Left lung (tissue), 10 donors: ENCODE measurements around the gene FRMD5. TPM values are rescaled to one million over a fixed set of nuclear protein-coding genes. Genes with fewer than 3 reads are reported as not detected.
A peak's percentile ranks its signal among the peaks of the same experiment; 100 is the strongest.

ENCODE experiments used
- ATAC-seq: fragments of 200-7000 bp; cut with Tn5 transposase; one replicate; pipeline ENCODE4 v1.9.1; 2020; ENCODE audit warnings: moderate library complexity
- DNase-seq, 4 donors: peaks; one replicate each; pipeline ENCODE4 v3.0.0-alpha.2; 2013 to 2020
- H3K27ac ChIP-seq, 2 donors: fragments of 200-600 bp; sonication (generic) in 1 of 2; one replicate each; pipeline versions ENCODE4 v1.5.0 to v1.8.0; 2020 to 2021
- H3K27me3 ChIP-seq, 2 donors: fragments of 200-600 bp; sonication (generic) in 1 of 2; one replicate each; pipeline versions ENCODE4 v1.5.0 to v1.8.0; 2020 to 2021
- H3K36me3 ChIP-seq, 2 donors: fragments of 200-600 bp; sonication (generic) in 1 of 2; one replicate each; pipeline versions ENCODE4 v1.5.0 to v1.8.0; 2020 to 2021
- H3K4me1 ChIP-seq, 2 donors: fragments of 200-600 bp; one replicate each; pipeline ENCODE4 v1.8.0; 2021
- H3K4me3 ChIP-seq, 2 donors: fragments of 200-600 bp; sonication (generic) in 1 of 2; one replicate each; pipeline versions ENCODE4 v1.5.0 to v1.8.0; 2020 to 2021; ENCODE audit warnings: mild to moderate bottlenecking in 1 of 2
- H3K9me3 ChIP-seq, 2 donors: fragments of 200-600 bp; sonication (generic) in 1 of 2; one replicate each; pipeline versions ENCODE4 v1.5.0 to v1.8.0; 2020 to 2021
- CTCF ChIP-seq, 2 donors: fragments of 200-600 bp; sonication (generic) in 1 of 2; IDR thresholded peaks; one replicate each; pipeline versions ENCODE4 v1.5.0 to v1.8.0; 2021; ENCODE audit warnings: antibody characterized with exemption in 2 of 2
- intact Hi-C, 2 donors: fragments of 100-400 bp; cut with DNase I; formaldehyde crosslinking; loops; one replicate each; pipeline versions ENCODE4 v1.11.2 to v1.14.2; 2022
- polyA plus RNA-seq, 6 donors: library from polyadenylated mRNA; unstranded; fragments of 120-200 nt; gene quantifications; one replicate each; pipeline ENCODE4 v1.2.1, GENCODE V29; 2013; ENCODE audit not compliant: insufficient read length in 6 of 6
- total RNA-seq, 2 donors: library from RNA; stranded (reverse); fragmentation: NEBNext Ultra II Directional; extraction: Animal tissue kit (Norgen Biotek cat#: 25700); gene quantifications; one replicate each; pipeline ENCODE4 v1.2.1, GENCODE V29; 2021
- donor health status: DM: no; HTN: yes; CAD: no.
- donor health status: DM: no; HTN: no; CAD: no.

FRMD5 gene
- total and polyA plus RNA-seq, 8 donors, result 1.5 to 4.4 (median 2.3) TPM

GRCh38 chr15:43913026-43913780 lies 281.9 kb downstream of the FRMD5 start:
- Histone ChIP-seq H3K36me3 (no peaks in the 10 kb centered on the region), H3K4me1 (no peaks in the 10 kb centered on the region), H3K27me3 (no peaks in the 10 kb centered on the region), H3K27ac (no peak overlapping the region), H3K4me3 (no peak overlapping the region), H3K9me3 (no peaks in the 10 kb centered on the region)
- intact Hi-C loops, result no loop called here
- ATAC-seq (peak; percentile 82), DNase-seq (no peak)
- TF ChIP-seq CTCF (IDR thresholded peaks at IDR 0.05), result no peak

- Histone ChIP-seq H3K27me3 (no peaks in the 10 kb centered on the region), H3K36me3 (no peaks in the 10 kb centered on the region), H3K27ac (no peak overlapping the region), H3K4me1 (no peaks in the 10 kb centered on the region), H3K4me3 (no peak overlapping the region), H3K9me3 (no peaks in the 10 kb centered on the region)
- intact Hi-C loops, result no loop called here
- DNase-seq, result no peak
- no peak for TF ChIP-seq CTCF (IDR thresholded peaks at IDR 0.05)
- ATAC-seq, result no peak
Measured at GRCh38 chr15:43912208-43912607, 282.9 kb downstream of the FRMD5 start.

GRCh38 chr15:43911235-43911781 lies 283.8 kb downstream of the FRMD5 start:
- H3K27ac ChIP-seq, result no peak overlapping the region
- no peak overlapping the region for H3K4me3 ChIP-seq
- no peak for TF ChIP-seq CTCF (IDR thresholded peaks at IDR 0.05)

GRCh38 chr15:43908516-43909050 lies 286.5 kb downstream of the FRMD5 start:
- no peak for TF ChIP-seq CTCF (IDR thresholded peaks at IDR 0.05)
- H3K27me3 ChIP-seq, result no peaks in the 10 kb centered on the region
- DNase-seq, result no peak
- H3K4me1 ChIP-seq, result no peaks in the 10 kb centered on the region
- no peaks in the 10 kb centered on the region for H3K9me3 ChIP-seq
- no peak for ATAC-seq
- H3K27ac ChIP-seq, result no peak overlapping the region
- H3K36me3 ChIP-seq, result no peaks in the 10 kb centered on the region
- no peak overlapping the region for H3K4me3 ChIP-seq
- intact Hi-C loops, result loop anchor here in 1 of 2 donors (10.0 kb wide), 1 partner anchor 156 kb away; no protein-coding TSS in a partner anchor

More at GRCh38 chr15:43911235-43911781, 283.8 kb downstream of the FRMD5 start:
- Histone ChIP-seq H3K4me1 (no peaks in the 10 kb centered on the region), H3K27me3 (no peaks in the 10 kb centered on the region), H3K9me3 (no peaks in the 10 kb centered on the region), H3K36me3 (no peaks in the 10 kb centered on the region)
- intact Hi-C loops, result no loop called here
- DNase-seq (peak in 1 of 4 donors; percentile 37), ATAC-seq (no peak)

- Histone ChIP-seq H3K27ac (no peak overlapping the region), H3K4me1 (no peaks in the 10 kb centered on the region), H3K36me3 (no peaks in the 10 kb centered on the region), H3K4me3 (no peak overlapping the region), H3K9me3 (no peaks in the 10 kb centered on the region), H3K27me3 (no peaks in the 10 kb centered on the region)
- TF ChIP-seq CTCF (IDR thresholded peaks at IDR 0.05), result no peak
- intact Hi-C loops, result loop anchor here in 1 of 2 donors (10.0 kb wide), 1 partner anchor 159 kb away; no protein-coding TSS in a partner anchor
- no peak for ATAC-seq
- DNase-seq, result no peak
Measured at GRCh38 chr15:43905755-43906154, 289.3 kb downstream of the FRMD5 start.
